Neutrophil (primary cell): Measurements from ENCODE around the gene C20orf173.

Experiments used
- H3K27ac ChIP-seq: fragments of 200-600 bp; sonication (generic); 2 replicates; pipeline ENCODE4 v1.5.1; 2016; ENCODE audit warnings: mild to moderate bottlenecking, moderate library complexity
- H3K27me3 ChIP-seq: fragments of 200-600 bp; sonication (generic); 2 replicates; pipeline ENCODE4 v1.6.0; 2016; ENCODE audit warnings: mild to moderate bottlenecking
- H3K36me3 ChIP-seq: fragments of 200-600 bp; sonication (generic); 2 replicates; pipeline ENCODE4 v1.5.1; 2017
- H3K4me1 ChIP-seq, 2 experiments: fragments of 200-600 bp in 1 of 2; sonication (generic) in 1 of 2; 1 replicate in 1 of 2; 2 replicates in 1 of 2; pipeline versions ENCODE4 v1.5.1 to v1.6.1; 2013 to 2016; ENCODE audit warnings: low read depth in 1 of 2, low read length in 1 of 2, mild to moderate bottlenecking in 1 of 2, moderate library complexity in 1 of 2; ENCODE audit not compliant: control insufficient read depth in 1 of 2, insufficient read depth in 1 of 2
- H3K4me3 ChIP-seq, 2 experiments: fragments of 200-600 bp in 1 of 2; sonication (generic) in 1 of 2; 1 replicate in 1 of 2; 2 replicates in 1 of 2; pipeline ENCODE4 v1.5.1; 2013 to 2016; ENCODE audit warnings: low read depth in 1 of 2, low read length in 1 of 2, mild to moderate bottlenecking in 1 of 2, moderate library complexity in 1 of 2
- H3K9me3 ChIP-seq: fragments of 200-600 bp; sonication (generic); 2 replicates; pipeline ENCODE4 v1.5.1; 2016
- TF ChIP-seq, protein P1 (sequence below): fragments of 200-600 bp; sonication (generic); IDR thresholded peaks from 2 replicates; pipeline ENCODE4 v1.5.1; 2016; ENCODE audit warnings: antibody characterized with exemption

Gene C20orf173

DNA sequence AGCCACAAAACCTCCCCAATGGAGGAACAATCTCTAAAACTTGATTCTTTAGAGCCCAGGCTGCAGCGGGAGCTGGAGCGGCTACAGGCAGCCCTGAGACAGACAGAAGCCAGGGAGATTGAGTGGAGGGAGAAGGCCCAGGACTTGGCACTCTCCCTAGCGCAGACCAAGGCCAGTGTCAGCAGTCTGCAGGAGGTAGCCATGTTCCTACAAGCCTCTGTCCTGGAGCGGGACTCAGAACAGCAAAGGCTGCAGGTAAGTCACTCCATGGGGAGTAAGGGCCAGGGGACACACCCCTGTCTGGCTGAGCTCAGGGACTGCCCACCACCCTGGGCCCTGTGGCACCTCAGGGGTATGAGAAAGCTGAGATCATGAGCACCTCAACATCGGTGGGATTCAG lies 24.7 kb downstream of the C20orf173 start:
- Histone ChIP-seq H3K9me3 (no peaks in the 10 kb centered on the region), H3K36me3 (peaks cover 99% of the 10 kb centered on the region), H3K27me3 (no peaks in the 10 kb centered on the region), H3K27ac (no peak overlapping the region), H3K4me1 (no peaks in the 10 kb centered on the region), H3K4me3 (no peak overlapping the region)
- TF ChIP-seq, protein P1, sequence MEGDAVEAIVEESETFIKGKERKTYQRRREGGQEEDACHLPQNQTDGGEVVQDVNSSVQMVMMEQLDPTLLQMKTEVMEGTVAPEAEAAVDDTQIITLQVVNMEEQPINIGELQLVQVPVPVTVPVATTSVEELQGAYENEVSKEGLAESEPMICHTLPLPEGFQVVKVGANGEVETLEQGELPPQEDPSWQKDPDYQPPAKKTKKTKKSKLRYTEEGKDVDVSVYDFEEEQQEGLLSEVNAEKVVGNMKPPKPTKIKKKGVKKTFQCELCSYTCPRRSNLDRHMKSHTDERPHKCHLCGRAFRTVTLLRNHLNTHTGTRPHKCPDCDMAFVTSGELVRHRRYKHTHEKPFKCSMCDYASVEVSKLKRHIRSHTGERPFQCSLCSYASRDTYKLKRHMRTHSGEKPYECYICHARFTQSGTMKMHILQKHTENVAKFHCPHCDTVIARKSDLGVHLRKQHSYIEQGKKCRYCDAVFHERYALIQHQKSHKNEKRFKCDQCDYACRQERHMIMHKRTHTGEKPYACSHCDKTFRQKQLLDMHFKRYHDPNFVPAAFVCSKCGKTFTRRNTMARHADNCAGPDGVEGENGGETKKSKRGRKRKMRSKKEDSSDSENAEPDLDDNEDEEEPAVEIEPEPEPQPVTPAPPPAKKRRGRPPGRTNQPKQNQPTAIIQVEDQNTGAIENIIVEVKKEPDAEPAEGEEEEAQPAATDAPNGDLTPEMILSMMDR: no peak

DNA sequence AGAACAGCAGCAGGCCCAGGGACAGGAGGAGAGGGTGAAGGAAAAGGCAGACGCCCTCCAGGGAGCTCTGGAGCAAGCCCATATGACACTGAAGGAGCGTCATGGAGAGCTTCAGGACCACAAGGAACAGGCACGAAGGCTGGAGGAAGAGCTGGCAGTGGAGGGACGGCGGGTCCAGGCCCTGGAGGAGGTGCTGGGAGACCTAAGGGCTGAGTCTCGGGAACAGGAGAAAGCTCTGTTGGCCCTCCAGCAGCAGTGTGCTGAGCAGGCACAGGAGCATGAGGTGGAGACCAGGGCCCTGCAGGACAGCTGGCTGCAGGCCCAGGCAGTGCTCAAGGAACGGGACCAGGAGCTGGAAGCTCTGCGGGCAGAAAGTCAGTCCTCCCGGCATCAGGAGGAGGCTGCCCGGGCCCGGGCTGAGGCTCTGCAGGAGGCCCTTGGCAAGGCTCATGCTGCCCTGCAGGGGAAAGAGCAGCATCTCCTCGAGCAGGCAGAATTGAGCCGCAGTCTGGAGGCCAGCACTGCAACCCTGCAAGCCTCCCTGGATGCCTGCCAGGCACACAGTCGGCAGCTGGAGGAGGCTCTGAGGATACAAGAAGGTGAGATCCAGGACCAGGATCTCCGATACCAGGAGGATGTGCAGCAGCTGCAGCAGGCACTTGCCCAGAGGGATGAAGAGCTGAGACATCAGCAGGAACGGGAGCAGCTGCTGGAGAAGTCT lies 25.5 kb downstream of the C20orf173 start:
- Histone ChIP-seq H3K27ac (no peak overlapping the region), H3K27me3 (no peaks in the 10 kb centered on the region), H3K9me3 (no peaks in the 10 kb centered on the region), H3K4me3 (no peak overlapping the region), H3K36me3 (peaks cover 99% of the 10 kb centered on the region), H3K4me1 (no peaks in the 10 kb centered on the region)
- TF ChIP-seq, protein P1: no peak

DNA sequence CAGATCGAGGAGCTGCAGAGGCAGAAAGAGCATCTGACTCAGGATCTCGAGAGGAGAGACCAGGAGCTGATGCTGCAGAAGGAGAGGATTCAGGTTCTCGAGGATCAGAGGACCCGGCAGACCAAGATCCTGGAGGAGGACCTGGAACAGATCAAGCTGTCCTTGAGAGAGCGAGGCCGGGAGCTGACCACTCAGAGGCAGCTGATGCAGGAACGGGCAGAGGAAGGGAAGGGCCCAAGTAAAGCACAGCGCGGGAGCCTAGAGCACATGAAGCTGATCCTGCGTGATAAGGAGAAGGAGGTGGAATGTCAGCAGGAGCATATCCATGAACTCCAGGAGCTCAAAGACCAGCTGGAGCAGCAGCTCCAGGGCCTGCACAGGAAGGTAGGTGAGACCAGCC lies 26.2 kb downstream of the C20orf173 start:
- H3K4me3 ChIP-seq: no peak overlapping the region
- H3K9me3 ChIP-seq: no peaks in the 10 kb centered on the region
- no peaks in the 10 kb centered on the region for H3K4me1 ChIP-seq
- H3K27me3 ChIP-seq: no peaks in the 10 kb centered on the region
- H3K36me3 ChIP-seq: peaks cover 99% of the 10 kb centered on the region
- TF ChIP-seq, protein P1: no peak
- no peak overlapping the region for H3K27ac ChIP-seq

DNA sequence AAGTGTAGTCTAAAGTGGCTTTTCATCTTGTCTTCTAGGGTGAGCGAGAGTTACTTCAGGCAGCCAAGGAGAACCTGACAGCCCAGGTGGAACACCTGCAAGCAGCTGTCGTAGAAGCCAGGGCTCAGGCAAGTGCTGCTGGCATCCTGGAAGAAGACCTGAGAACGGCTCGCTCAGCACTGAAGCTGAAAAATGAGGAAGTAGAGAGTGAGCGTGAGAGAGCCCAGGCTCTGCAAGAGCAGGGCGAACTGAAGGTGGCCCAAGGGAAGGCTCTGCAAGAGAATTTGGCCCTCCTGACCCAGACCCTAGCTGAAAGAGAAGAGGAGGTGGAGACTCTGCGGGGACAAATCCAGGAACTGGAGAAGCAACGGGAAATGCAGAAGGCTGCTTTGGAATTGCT lies 27.1 kb downstream of the C20orf173 start:
- Histone ChIP-seq H3K36me3 (peaks cover 99% of the 10 kb centered on the region), H3K4me1 (no peaks in the 10 kb centered on the region), H3K27ac (peak overlapping the region; percentile 47), H3K27me3 (no peaks in the 10 kb centered on the region), H3K9me3 (no peaks in the 10 kb centered on the region), H3K4me3 (no peak overlapping the region)
- TF ChIP-seq, protein P1: no peak

DNA sequence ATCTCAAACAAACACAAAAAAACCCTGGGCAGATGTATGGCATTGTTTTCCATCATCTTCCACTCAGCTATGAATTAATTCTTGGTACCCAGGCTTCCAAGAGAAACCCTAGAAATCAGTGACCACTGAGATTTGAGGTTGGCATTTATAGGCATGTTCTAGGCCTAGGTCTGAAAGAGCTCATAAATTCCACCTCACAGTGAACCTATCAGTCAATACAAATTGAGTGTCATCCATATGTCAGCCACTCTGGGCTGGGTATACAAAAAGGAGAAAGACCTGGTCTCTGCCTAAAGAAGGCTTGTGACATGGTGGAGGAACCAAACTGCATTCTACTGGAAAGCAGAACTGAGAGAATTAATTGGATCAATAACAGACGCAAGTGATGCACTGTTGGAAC lies 30.2 kb downstream of the C20orf173 start:
- Histone ChIP-seq H3K36me3 (peaks cover 99% of the 10 kb centered on the region), H3K4me3 (no peak overlapping the region), H3K4me1 (no peaks in the 10 kb centered on the region), H3K27ac (no peak overlapping the region), H3K9me3 (no peaks in the 10 kb centered on the region), H3K27me3 (no peaks in the 10 kb centered on the region)
- TF ChIP-seq, protein P1: no peak
